ENCODE measurements around the gene ASB10. TPM values are rescaled to one million over a fixed set of nuclear protein-coding genes. Genes with fewer than 3 reads are reported as not detected.

Gene ASB10
- polyA plus RNA-seq, 1 of the 3 experiments (the other 2 are of a cell fraction) = not detected

DNA sequence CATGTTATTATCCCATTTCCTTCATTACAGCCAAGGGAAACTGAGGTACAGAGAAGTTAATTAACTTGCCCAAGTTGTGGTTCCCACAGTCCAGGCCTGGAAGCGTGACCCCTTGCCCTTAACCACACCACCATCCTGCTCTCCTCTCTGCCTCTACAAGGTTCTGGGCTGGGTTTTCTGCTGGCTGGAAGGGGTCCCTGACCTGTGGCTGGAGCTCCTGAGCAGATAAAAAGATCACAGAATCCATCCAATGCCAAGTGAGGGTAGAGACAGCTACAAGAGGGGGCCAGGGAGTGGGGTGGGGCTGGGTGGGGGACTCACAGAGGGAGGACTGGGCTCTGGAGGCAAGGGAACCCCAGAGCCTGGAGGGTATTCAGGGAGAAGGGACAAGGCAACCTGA is 9.7 kb downstream of the ASB10 start (continued):
- TF ChIP-seq, protein P1, sequence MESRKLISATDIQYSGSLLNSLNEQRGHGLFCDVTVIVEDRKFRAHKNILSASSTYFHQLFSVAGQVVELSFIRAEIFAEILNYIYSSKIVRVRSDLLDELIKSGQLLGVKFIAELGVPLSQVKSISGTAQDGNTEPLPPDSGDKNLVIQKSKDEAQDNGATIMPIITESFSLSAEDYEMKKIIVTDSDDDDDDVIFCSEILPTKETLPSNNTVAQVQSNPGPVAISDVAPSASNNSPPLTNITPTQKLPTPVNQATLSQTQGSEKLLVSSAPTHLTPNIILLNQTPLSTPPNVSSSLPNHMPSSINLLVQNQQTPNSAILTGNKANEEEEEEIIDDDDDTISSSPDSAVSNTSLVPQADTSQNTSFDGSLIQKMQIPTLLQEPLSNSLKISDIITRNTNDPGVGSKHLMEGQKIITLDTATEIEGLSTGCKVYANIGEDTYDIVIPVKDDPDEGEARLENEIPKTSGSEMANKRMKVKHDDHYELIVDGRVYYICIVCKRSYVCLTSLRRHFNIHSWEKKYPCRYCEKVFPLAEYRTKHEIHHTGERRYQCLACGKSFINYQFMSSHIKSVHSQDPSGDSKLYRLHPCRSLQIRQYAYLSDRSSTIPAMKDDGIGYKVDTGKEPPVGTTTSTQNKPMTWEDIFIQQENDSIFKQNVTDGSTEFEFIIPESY (IDR thresholded peaks at IDR 0.05; ENCODE audit: borderline replicate concordance, low read depth) = no peak
- TF ChIP-seq NRF1 (IDR thresholded peaks at IDR 0.05; ENCODE audit: low read depth, low read length) = no peak
- TF ChIP-seq MXI1 (IDR thresholded peaks at IDR 0.05; ENCODE audit: low read depth, low read length) = no peak
- TF ChIP-seq, protein P2, sequence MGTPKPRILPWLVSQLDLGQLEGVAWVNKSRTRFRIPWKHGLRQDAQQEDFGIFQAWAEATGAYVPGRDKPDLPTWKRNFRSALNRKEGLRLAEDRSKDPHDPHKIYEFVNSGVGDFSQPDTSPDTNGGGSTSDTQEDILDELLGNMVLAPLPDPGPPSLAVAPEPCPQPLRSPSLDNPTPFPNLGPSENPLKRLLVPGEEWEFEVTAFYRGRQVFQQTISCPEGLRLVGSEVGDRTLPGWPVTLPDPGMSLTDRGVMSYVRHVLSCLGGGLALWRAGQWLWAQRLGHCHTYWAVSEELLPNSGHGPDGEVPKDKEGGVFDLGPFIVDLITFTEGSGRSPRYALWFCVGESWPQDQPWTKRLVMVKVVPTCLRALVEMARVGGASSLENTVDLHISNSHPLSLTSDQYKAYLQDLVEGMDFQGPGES (IDR thresholded peaks at IDR 0.05; ENCODE audit: low read depth, low read length) = no peak
- TF ChIP-seq TAF1 (IDR thresholded peaks at IDR 0.05; ENCODE audit: borderline replicate concordance, low read depth, low read length) = no peak
- TF ChIP-seq FOXM1 (IDR thresholded peaks at IDR 0.05; ENCODE audit: low read depth) = no peak
- no peak for TF ChIP-seq MEF2A (IDR thresholded peaks at IDR 0.05; ENCODE audit: borderline replicate concordance, low read depth)
- TF ChIP-seq SMC3 (IDR thresholded peaks at IDR 0.05; ENCODE audit: low read depth, low read length) = no peak
- TF ChIP-seq CHD2 (IDR thresholded peaks at IDR 0.05; ENCODE audit: low read length, partially characterized antibody) = no peak

- no peak overlapping the region for H3K4me3 ChIP-seq (ENCODE audit: low read depth in 2 of 2, low read length in 1 of 2)
- no peak for TF ChIP-seq MXI1 (IDR thresholded peaks at IDR 0.05; ENCODE audit: low read depth, low read length)
- TF ChIP-seq SMC3 (IDR thresholded peaks at IDR 0.05; ENCODE audit: low read depth, low read length) = no peak
- no peak for TF ChIP-seq CHD2 (IDR thresholded peaks at IDR 0.05; ENCODE audit: low read length, partially characterized antibody)
- no peak for TF ChIP-seq EP300 (IDR thresholded peaks at IDR 0.05; ENCODE audit: borderline replicate concordance in 1 of 2, low read depth in 1 of 2, low read length in 1 of 2)
- TF ChIP-seq TCF12 (IDR thresholded peaks at IDR 0.05) = no peak
- TF ChIP-seq, protein P3, sequence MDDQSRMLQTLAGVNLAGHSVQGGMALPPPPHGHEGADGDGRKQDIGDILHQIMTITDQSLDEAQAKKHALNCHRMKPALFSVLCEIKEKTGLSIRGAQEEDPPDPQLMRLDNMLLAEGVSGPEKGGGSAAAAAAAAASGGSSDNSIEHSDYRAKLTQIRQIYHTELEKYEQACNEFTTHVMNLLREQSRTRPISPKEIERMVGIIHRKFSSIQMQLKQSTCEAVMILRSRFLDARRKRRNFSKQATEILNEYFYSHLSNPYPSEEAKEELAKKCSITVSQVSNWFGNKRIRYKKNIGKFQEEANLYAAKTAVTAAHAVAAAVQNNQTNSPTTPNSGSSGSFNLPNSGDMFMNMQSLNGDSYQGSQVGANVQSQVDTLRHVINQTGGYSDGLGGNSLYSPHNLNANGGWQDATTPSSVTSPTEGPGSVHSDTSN (IDR thresholded peaks at IDR 0.05) = no peak
- no peak for TF ChIP-seq NFIC (IDR thresholded peaks at IDR 0.05; ENCODE audit: borderline replicate concordance)
- TF ChIP-seq GATA2 (CRISPR knock-in tag; IDR thresholded peaks at IDR 0.05) = no peak
- no peak for TF ChIP-seq TEAD4 (IDR thresholded peaks at IDR 0.05; ENCODE audit: borderline replicate concordance, insufficient read depth)
- TF ChIP-seq GABPA (IDR thresholded peaks at IDR 0.05; ENCODE audit: low read depth) = no peak
- TF ChIP-seq RFX5 (IDR thresholded peaks at IDR 0.05; ENCODE audit: low read length) = no peak
- no peak for TF ChIP-seq SIN3A (IDR thresholded peaks at IDR 0.05; ENCODE audit: borderline replicate concordance, low read depth, low read length)
- TF ChIP-seq, protein P1 (IDR thresholded peaks at IDR 0.05; ENCODE audit: borderline replicate concordance, low read depth) = no peak
- no peak for TF ChIP-seq YY1 (IDR thresholded peaks at IDR 0.05; ENCODE audit: low read depth)
- DNase-seq = no peak
- ChIA-PET CTCF (interaction anchor here (1.2 to 9.8 kb wide), 4 partner anchors 10 to 65 kb away, joined by 4 to 86 read pairs (median 35); partner anchors contain the start of gene GBX1), POLR2A (no interaction called here)
- no peaks in the 10 kb centered on the region for H3K9me3 ChIP-seq
- H3K4me2 ChIP-seq = no peak overlapping the region
- no peak overlapping the region for H2AFZ ChIP-seq (ENCODE audit: low read depth)
- no peak overlapping the region for H3K9ac ChIP-seq
- H3F3A ChIP-seq (replicated peaks; ENCODE audit: insufficient read depth) = no peaks in the 10 kb centered on the region
- peaks cover 52% of the 10 kb centered on the region for H3K27me3 ChIP-seq (ENCODE audit: insufficient read depth)
- H4K20me1 ChIP-seq (ENCODE audit: insufficient read depth) = no peaks in the 10 kb centered on the region
- H3K27ac ChIP-seq (ENCODE audit: low read depth in 2 of 2, low read length in 1 of 2) = no peak overlapping the region
- no peaks in the 10 kb centered on the region for H3K4me1 ChIP-seq (ENCODE audit: control insufficient read depth in 1 of 2, insufficient read depth in 2 of 2, low read depth in 1 of 2, low read length in 1 of 2)
- H3K79me2 ChIP-seq (ENCODE audit: insufficient read depth) = no peaks in the 10 kb centered on the region
- 90% methylated on average over 4 of the region's 9 CpGs for WGBS (ENCODE audit: low lambda C conversion rate)
- H3K36me3 ChIP-seq (replicated peaks in 1 of 2; ENCODE audit: control insufficient read depth in 1 of 2, insufficient read depth in 2 of 2, low read length in 1 of 2) = no peaks in the 10 kb centered on the region
- no peaks in the 10 kb centered on the region for H3K9me2 ChIP-seq
Measured at GRCh38 chr7:151176401-151176800, 10.6 kb downstream of the ASB10 start.
